22Rv1 (cell line): Measurements from ENCODE around the gene BORCS5.

ENCODE experiments used
- ZFX ChIP-seq: fragments of 450-650 bp; IDR thresholded peaks from 2 replicates; pipeline ENCODE4 v1.6.1; 2017; ENCODE audit warnings: antibody characterized with exemption, borderline replicate concordance
- TF ChIP-seq, protein P1 (sequence below): fragments of 450-650 bp; IDR thresholded peaks from 2 replicates; pipeline ENCODE4 v1.5.1; 2017; ENCODE audit warnings: mild to moderate bottlenecking

DNA sequence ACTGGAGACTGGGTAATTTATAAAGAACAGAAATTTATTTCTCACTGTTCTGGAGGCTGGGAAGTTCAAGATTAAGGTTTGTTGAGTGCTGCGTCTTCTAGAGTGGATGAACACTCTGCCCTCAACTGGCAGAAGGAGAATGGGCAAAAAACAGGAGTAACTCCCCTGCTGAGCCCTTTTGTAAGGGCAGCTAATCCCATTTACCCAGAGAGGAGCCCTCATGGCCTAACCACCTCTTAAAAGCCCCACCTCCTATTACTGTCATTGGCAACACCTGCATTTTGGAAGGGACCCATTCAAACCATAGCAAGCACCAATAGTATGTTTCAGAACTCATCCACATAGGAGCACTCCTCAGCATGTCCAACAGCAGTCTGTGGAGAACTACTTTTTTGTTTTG, 47.4 kb downstream of the BORCS5 start:
- TF ChIP-seq, protein P1, sequence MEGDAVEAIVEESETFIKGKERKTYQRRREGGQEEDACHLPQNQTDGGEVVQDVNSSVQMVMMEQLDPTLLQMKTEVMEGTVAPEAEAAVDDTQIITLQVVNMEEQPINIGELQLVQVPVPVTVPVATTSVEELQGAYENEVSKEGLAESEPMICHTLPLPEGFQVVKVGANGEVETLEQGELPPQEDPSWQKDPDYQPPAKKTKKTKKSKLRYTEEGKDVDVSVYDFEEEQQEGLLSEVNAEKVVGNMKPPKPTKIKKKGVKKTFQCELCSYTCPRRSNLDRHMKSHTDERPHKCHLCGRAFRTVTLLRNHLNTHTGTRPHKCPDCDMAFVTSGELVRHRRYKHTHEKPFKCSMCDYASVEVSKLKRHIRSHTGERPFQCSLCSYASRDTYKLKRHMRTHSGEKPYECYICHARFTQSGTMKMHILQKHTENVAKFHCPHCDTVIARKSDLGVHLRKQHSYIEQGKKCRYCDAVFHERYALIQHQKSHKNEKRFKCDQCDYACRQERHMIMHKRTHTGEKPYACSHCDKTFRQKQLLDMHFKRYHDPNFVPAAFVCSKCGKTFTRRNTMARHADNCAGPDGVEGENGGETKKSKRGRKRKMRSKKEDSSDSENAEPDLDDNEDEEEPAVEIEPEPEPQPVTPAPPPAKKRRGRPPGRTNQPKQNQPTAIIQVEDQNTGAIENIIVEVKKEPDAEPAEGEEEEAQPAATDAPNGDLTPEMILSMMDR = peak; percentile 13
- TF ChIP-seq ZFX = no peak
